Activated T-helper 1 cell treated with anti-CD3 and anti-CD28 coated beads, Interleukin-2, amount 50 U/mL, for 16 hours (primary cell): ENCODE measurements around the gene ACOXL.
"Not testable (repeated sequence)": the region's sequence is repeated elsewhere in the genome, so short reads cannot be mapped to it uniquely, and the experiment has no call there.

Experiments used
- DNase-seq, 2 donors: peaks; one replicate each; pipeline ENCODE4 v3.0.0-alpha.2; 2020; ENCODE audit warnings: low read depth in 1 of 2, low spot score in 1 of 2

Gene ACOXL

DNA sequence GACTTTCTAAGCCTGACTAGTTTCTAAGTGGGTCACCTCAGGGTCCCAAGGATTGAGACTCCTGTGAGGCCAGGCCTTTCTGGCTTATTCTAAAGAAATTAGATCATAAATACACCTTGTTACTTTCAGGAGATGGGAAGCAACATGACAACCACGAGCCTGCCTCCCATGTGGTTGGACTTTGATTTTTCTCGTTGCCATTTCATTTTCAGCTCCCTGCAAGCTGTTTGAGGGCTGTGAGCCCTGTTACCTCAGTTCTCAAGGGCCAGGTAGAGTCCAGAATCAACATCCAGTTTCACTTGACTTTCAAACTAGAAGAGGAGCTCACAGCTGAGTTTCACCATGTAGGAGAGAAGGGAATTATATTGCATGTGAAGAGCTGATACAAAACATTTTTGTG, 228.6 kb downstream of the ACOXL start:
- no peak for DNase-seq

DNA sequence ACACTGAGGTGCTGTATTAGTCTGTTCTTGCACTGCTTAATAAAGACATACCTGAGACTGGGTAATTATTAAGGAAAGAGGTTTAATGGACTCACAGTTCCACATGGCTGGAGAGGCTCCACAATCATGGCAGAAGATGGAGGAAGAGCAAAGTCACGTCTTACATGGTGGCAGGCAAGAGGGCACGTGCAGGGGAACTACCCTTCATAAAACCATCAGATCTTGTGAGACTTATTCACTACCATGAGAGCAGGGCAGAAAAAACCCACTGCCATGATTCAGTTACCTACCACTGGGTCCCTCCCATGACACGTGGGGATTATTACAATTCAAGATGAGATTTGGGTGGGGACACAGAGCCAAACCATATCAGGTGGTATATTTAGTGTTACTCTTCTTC, 229.3 kb downstream of the ACOXL start:
- not testable (repeated sequence) for DNase-seq

GRCh38 chr2:110969696-110970095, 237.3 kb downstream of the ACOXL start:
- no peak for DNase-seq

DNA sequence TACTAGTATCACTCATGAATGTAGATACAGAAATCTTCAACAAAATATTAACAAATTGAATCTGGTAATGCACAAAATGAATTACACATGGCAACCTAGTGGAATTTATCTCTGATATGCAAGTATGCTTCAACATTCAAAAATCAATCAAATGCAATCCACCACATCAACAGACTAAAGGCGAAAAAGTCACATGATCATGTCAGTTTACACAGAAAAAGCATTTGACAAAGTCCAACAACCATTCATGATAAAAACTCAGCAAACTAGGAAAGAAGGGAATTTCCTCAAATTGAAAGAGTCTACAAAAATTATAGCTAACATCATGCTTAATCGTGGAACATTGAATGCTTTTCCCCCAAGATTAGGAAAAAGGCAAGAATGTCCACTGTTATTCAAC, 237.8 kb downstream of the ACOXL start:
- DNase-seq = no peak

DNA sequence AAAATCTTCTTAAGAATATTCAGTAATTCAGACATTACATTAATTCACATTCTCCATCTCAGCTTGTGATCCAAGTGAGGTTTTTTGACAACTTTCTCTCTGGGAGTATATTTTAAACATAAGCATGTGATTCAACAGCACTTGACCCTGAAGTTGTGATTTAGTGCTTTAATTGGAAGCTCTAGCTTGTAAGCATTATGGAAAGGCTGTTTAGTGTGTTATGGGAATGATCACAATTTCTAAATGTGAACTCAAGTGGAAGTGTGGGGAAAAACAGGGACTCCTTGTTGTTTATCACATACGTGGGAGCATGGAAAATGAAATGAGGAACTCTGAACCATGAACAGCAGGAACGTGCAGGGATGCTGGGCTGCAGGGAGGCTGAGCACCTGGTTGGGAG, 239.4 kb downstream of the ACOXL start:
- DNase-seq = no peak

- DNase-seq = no peak
Observed at GRCh38 chr2:110973262-110973661, 240.9 kb downstream of the ACOXL start.

DNA sequence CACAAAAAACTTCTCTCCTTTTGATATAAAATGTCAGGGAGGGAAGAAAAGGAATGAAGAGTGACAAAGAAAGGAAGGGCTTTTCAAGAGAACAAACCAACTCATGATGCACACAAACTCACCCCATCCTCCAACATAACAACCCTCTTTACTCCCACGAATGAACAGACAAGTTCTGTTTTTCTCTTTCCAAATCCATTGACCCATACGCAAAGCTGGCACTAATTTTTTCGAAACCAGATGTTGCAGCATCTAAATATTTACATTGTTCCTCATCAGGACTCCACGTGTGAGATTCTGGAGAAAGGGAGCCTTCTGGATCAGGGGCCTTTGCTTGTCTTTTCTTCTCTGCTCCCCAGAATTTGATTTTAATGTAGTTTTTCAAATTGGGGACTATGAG, 245.0 kb downstream of the ACOXL start:
- no peak for DNase-seq

GRCh38 chr2:110978148-110978547, 245.8 kb downstream of the ACOXL start:
- DNase-seq = no peak

DNA sequence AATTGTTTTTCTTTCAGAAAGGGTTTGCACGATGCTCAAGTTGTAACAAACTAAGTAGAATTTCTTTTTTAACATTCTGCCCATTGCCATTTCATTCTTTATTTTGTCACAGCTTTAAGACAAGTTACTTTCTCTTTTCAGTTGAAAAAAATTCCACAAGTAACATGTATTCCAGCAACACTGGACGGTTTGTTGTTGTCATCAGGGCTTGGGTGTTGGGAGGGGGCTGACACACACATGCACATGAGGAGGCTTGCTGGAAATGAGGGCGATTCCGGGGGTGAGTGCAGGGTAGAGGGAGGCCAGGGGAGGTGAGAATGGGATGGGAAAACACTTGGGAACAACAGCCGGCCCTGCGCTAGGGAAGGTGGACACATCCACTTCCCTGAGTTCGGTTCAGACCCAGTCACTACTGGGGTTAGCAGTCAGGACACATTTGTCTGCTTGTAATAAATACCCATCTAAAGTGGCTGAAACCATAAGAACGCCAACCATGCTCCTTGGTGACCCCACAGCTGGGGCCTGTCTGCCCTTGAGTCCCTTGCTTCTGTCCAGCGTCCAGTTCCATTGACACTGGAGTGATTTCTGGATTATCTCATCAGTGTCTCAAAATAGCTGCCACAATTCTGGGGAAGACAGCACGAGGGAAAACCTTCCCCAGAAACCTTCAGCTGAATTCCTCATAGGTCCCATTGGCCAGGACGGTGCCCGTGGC, 246.5 kb downstream of the ACOXL start:
- no peak for DNase-seq

DNA sequence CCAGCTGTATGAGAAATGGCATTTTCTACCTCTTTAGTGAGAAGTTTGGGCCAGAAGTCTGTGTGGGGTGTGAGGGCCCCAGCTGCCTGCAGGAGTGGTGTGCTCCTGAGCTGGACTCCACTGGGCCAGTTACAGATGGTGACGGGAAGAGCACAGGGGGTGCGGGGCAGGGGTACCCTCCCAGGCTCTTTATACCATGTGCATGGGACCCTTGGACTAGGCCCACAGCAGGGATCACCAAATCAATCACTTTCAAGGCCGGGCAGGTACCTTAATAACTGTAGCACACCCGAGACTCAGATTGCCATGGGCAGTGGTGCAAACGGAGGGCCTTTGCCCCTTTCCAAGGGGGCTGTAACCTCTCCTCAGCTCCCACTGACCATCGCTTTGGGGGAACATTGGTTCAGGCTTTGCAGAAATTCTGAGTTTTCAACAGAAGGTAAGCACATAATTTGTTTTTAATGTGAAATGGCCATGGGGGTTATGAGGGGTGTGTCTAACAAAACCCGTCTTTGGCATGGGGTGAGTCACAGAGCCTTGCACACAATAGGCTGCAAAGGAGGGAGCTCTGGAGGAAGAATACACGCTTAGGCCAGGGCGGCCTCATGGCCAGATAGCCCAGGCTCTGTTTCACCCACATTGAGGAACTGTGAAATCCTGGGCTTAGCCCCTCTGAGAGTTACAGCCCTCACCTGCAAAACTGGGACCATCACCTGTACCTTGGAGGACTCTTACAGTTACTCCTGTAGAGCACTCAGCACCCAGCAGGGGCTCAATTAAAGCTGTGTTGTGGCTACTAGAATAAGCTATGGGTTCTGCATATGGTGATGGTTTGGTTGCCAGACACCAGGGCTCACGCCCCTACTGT, 247.3 kb downstream of the ACOXL start:
- no peak for DNase-seq

DNA sequence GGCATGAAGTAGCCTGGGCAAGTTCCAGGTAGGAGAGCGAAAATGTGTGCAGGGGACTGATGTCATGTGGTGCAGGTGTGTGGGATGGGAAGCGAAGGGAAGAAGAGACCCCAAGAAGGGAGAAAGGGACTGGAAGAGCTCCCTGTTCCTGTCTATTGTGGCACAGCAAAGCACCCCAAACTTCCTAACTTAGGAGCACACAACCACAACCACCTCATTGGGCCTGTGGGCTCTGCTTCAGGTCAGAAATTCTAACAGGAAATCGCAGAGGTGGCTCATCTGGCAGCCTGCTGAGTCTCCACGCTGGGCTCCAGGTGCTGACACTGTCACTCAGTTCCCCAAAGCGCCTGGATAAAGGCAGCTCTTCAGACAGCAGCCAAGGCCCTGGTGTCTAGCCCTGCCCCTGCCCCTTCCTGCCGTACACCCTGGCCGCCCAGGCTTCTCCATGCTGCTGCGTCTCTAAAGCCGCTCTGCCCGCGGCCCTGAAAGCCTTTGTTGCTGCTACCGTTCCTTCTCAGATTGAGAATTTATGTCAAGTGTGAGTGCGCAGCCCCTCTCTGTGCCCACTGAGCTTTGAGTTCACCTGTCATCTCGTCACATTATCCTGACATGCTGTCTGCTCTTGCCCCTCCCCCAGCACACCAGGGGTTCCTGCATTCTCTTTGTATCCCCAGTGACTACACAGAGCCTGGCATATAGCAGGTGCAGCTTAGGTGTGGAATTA, 248.1 kb downstream of the ACOXL start:
- no peak for DNase-seq

DNA sequence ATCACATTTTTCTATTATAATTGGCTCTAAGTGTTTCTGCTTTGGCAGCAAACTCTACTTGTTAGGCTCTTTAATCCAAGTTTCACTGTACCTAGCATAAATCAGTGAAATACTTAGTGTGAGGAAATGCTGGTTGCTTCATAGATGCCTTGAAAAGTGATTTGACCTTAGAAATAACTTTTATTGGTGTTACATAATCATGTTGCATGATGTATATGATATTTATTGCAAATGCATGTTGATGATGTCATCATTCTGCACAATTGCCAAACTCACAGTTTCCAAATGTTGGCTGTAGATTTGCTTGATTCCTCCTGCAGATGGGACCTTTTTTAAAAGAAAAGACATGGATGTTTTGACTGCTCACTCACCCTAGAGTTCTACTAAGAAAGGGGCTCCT, 250.8 kb downstream of the ACOXL start:
- no peak for DNase-seq

DNA sequence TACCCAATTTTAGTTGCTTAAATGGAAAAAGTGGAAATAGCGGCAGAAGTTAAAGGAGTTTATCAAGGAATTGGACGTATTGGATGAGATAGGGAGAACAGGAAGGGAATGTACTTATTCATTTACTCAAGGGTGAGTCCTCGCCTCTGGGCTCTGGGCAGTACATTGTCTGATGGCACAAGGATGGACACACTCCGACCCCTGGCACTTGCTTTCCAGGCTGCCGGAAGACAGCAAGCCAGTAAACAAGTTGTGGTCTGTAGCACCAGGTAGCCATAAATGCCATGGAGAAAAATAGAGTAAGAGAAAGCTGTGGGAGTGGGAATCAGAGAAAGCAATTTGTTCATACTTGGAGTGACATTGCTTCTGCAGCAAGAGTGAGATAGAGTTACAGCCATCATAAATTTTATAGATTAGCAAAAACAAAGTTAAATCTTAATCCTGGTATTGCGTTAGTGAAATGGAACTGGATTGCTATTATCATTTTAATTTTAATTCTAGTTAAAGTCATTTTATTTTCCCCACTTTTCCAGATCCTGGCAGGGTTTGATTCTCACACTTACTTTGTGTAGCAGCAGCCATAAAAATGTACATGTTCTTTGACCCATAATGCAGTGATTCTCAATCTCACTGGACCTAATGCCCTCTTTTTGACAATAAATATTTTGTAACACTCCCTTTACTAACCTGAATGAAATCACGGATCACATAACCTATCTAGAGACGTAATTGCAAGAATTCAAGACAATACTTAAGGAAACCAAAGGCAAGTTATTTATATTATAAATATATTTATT, 252.5 kb downstream of the ACOXL start:
- no peak for DNase-seq

DNA sequence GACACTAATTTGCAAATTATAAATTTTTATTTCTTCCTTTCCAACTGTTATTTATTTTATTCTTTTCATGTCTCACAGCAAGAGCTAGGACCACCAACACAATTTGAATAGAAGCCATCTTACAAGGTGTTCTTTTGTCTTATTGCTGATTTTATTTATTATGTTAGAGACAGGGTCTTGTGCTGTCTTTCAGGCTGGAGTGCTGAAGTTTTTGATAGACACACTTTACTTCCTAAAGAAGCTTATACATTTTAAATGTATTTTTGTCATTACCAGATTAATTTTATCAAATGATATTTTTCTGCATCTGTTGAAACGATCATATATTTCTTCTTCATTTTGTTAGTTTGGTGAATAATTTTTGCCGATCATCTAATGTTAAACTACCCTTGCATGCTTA, 258.1 kb downstream of the ACOXL start:
- DNase-seq = no peak

DNA sequence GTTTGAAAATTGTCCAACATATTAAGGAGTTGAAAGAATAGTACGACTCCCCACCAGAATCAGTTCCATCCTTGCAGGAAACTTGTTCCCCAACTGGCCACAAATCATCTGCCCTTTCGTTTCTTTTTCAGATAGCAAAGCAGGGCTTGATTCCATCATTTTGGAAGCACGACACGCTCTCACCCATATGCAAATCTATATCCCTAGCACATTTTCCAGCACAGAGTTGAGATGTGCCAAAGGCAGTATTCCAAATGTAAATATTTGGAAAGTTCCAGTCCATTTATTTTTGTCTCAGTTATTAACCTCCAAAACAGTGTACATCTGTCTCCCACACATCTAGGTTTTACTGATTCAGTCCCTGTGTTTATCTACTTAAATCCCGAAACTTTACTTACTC, 259.5 kb downstream of the ACOXL start:
- DNase-seq = no peak

DNA sequence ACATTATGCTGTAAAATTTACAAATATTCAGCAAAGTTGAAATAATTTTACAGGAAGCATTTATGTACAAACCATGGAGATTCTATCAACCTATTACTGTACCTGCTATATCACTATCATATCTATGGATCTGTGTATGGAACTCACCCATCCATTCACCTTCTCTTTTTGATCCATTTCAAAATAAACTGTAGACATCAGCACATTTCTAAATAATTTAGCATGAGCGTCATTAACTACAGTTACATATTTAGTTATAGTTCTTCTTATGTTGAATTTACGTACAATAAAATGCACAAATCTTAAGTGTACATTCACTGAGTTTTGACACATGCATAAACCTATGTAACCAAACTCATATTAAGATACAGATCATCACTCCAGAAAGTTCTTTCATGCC, 260.5 kb downstream of the ACOXL start:
- DNase-seq = no peak

DNA sequence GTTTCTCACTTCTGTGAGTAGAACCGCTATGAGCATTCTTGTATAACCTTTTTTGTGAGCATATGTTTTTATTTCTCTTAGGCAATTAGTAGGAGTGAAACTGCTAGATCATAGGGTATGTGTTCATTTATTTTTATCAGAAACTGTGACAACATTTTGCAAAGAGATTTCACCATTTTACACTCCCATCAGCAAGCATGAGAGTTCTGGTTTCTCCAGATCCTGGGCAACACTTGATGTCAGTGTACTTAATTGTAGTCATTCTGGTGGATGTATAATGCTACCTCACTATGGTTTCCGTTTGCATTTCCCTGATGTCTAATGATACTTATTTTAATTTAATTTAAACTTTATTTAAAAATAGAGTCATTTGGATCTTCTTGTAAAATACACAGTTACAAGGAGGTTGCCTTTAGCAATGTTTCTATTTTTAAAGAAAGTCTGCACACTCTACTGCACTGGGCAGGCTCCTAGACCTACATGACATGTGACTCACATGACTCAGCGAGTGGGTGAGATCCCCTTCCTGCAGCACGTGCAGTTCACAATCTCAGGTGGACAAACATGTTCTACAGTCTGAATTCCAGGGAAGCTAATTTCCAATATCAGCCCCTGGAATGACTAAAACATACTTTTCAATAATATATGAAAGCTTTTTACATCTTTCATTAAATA, 261.3 kb downstream of the ACOXL start:
- DNase-seq = no peak

- DNase-seq = no peak
Observed at GRCh38 chr2:110994250-110994961, 262.0 kb downstream of the ACOXL start.

GRCh38 chr2:110995911-110996310, 263.5 kb downstream of the ACOXL start:
- no peak for DNase-seq
